GM08714 (cell line): ENCODE data around the gene LRP1.

Experiments used
- H3K4me3 ChIP-seq: fragments of 200-500 bp; sonication (Bioruptor generic); 2 replicates; pipeline ENCODE4 v1.5.1; 2014; ENCODE audit warnings: mild to moderate bottlenecking, low read length, inconsistent platforms
- ZNF274 ChIP-seq: IDR thresholded peaks from 2 replicates; pipeline ENCODE4 v1.6.1; 2012; ENCODE audit warnings: mild to moderate bottlenecking, low read depth, low read length

Gene LRP1

DNA sequence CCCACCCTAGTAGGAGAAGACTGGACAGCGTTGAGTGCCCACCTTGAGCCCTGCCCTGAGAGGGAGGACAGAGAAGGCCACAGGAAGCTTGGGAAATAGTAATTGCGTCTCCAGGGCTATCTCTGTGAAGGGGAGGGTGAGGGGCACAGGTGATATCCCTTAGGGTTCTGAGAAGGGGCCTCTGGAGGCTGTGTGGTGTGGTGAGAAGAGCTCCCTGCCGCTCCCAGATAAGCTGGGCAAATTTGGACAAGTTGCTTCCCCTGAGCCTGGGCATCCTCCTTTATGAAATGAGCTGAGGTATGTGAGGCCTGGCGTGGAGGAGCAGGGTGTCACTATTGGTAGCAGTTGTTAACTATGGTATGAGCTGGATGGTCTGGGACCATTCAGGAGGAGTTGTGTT lies 42.6 kb downstream of the LRP1 start:
- no peak for TF ChIP-seq ZNF274
- H3K4me3 ChIP-seq = no peak overlapping the region

DNA sequence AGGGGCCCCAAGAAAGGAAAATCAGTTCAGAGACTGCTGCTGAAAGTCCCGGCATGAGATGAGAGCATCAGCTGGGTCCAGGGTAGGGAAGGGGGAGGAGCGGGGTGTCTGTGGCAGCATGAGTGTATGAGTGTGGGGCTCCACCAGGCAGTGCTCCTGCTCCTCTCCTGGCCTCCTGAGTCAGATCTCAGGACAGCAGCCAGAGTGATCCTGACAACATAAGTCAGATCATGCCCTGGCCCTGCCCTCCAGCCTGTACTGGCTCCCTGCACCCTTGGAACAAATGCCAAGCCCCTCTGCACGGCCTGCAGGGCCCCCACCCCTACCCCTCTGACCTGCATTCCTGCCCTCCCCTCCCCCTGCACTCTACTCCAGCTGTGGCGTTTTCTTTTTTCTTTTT lies 43.4 kb downstream of the LRP1 start:
- no peak overlapping the region for H3K4me3 ChIP-seq
- no peak for TF ChIP-seq ZNF274

- no peak for TF ChIP-seq ZNF274
- H3K4me3 ChIP-seq = no peak overlapping the region
Measured at GRCh38 chr12:57173089-57173488, 44.8 kb downstream of the LRP1 start.

- no peak for TF ChIP-seq ZNF274
- no peak overlapping the region for H3K4me3 ChIP-seq
Measured at GRCh38 chr12:57173683-57174082, 45.4 kb downstream of the LRP1 start.

- H3K4me3 ChIP-seq = no peak overlapping the region
- no peak for TF ChIP-seq ZNF274
Measured at GRCh38 chr12:57175428-57176138, 47.3 kb downstream of the LRP1 start.

DNA sequence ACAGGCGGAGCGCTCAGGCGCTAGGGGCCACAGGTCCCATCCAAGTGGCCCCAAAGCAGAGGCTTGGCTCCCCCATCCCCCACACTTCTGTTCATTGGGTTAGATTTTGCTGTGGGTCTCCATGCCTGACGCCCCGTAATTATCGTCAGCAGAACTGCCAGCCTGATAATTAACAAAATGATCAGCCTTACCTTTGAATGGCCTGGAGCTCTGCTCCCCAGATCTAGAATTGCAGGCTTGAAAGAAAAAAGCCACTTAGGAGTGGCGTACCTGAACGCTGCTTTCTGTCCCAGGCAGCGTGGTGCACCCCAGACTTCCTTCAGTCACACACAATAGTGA lies 47.8 kb downstream of the LRP1 start:
- no peak for TF ChIP-seq ZNF274
- H3K4me3 ChIP-seq = no peak overlapping the region

DNA sequence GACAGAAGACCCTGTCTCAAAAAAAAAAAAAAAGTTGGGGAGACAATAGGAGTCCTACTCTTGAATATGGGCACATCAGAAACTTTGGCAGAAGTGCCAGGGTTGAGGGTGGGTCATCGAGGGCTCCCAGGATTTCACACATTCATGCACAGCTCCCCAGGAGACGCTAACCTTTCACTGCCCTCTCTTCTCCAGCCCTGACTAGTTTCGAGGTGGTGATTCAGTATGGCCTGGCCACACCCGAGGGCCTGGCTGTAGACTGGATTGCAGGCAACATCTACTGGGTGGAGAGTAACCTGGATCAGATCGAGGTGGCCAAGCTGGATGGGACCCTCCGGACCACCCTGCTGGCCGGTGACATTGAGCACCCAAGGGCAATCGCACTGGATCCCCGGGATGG lies 48.6 kb downstream of the LRP1 start:
- no peak overlapping the region for H3K4me3 ChIP-seq
- no peak for TF ChIP-seq ZNF274

DNA sequence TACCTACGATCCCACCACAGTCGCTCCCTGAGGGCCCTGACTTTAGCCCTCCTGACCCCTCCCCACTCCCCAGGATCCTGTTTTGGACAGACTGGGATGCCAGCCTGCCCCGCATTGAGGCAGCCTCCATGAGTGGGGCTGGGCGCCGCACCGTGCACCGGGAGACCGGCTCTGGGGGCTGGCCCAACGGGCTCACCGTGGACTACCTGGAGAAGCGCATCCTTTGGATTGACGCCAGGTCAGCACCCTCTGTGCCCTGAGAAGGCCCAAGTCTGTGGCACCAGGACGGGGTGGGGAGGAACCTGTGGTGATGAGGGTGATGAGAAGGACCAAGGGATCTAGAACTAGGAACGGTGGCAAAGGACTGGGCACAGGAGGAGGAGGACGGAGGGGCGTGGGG lies 49.1 kb downstream of the LRP1 start:
- H3K4me3 ChIP-seq = no peak overlapping the region
- no peak for TF ChIP-seq ZNF274

- no peak for TF ChIP-seq ZNF274
- no peak overlapping the region for H3K4me3 ChIP-seq
Measured at GRCh38 chr12:57178213-57178612, 49.9 kb downstream of the LRP1 start.

DNA sequence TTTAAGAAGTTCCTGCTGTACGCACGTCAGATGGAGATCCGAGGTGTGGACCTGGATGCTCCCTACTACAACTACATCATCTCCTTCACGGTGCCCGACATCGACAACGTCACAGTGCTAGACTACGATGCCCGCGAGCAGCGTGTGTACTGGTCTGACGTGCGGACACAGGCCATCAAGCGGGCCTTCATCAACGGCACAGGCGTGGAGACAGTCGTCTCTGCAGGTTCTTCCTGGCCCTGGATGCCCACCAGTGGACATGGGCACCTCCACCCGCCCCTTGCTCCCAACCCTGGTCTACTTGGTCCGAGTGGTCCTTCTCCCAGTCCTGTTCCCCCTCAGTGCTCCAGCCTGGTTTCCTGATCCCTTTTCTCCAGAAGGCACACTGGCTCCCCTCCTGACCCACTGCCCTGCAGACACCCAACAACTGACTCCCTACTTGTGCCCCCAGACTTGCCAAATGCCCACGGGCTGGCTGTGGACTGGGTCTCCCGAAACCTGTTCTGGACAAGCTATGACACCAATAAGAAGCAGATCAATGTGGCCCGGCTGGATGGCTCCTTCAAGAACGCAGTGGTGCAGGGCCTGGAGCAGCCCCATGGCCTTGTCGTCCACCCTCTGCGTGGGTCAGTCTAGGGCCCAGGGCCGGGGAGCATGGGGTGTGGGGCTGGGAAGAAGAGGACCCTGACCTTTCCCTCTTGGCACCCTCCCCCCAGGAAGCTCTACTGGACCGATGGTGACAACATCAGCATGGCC lies 51.2 kb downstream of the LRP1 start:
- TF ChIP-seq ZNF274 = no peak
- H3K4me3 ChIP-seq = no peak overlapping the region

DNA sequence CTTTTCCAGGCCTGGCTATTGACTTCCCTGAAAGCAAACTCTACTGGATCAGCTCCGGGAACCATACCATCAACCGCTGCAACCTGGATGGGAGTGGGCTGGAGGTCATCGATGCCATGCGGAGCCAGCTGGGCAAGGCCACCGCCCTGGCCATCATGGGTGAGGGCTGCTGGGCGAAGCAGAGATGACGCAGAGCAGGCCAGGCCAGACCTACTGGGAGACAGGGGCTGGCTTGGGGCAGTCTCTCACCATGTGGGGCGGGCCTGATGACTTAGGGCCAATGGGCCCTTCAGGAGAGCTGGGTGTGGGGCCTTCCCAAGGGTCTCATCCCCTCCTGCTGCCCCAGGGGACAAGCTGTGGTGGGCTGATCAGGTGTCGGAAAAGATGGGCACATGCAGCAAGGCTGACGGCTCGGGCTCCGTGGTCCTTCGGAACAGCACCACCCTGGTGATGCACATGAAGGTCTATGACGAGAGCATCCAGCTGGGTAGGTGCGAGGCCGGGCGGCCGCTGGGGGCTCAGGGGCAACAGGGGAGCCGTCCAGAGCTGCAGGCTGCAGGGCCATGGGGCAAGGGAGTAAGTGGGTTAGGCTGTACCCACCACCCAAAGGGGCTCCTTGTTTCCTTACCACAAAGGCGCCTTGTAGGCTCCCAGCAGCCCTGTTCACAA lies 52.2 kb downstream of the LRP1 start:
- no peak for TF ChIP-seq ZNF274
- no peak overlapping the region for H3K4me3 ChIP-seq

DNA sequence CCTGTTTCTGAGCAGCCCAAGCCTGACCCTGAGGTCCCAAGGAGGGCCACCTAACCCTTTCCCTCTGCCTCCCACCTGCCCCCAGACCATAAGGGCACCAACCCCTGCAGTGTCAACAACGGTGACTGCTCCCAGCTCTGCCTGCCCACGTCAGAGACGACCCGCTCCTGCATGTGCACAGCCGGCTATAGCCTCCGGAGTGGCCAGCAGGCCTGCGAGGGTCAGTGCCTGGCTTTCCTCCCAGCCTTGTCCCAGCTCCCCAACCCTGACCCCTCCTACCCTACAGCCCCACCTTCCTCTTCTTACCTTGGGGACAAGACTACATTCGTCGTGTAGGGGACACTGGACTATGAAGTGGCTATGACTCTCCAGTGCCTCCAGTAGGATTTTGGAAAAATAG lies 52.8 kb downstream of the LRP1 start:
- H3K4me3 ChIP-seq = no peak overlapping the region
- TF ChIP-seq ZNF274 = no peak

- no peak for TF ChIP-seq ZNF274
- H3K4me3 ChIP-seq = no peak overlapping the region
Measured at GRCh38 chr12:57181561-57182155, 53.4 kb downstream of the LRP1 start.

DNA sequence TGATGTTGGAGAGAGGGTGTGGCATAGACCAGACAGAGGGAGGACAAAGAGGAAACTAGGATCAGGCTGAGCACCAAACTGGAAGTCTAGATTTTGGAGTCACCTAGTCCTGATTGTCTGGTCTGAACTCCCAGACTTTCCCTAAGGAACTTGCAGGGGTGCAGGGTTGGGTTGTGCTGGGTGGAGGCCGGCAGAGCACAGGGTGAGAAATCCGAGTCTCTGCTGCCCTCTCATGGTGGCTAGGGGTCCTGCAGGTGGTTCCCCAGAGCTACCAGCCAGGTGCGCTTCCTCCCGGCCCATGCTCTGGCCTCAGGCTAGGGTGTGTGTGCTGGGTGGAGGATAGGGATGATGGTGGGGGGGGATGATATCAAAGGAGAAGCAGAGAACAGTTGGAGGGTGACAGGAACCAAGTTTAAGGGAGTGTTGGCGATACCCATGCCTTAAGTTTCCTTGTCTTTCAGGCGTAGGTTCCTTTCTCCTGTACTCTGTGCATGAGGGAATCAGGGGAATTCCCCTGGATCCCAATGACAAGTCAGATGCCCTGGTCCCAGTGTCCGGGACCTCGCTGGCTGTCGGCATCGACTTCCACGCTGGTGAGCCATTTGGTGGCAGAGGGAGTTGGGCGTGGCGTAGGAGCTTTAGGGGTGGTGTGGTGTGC lies 54.8 kb downstream of the LRP1 start:
- no peak for TF ChIP-seq ZNF274

More for the DNA sequence above, 54.8 kb downstream of the LRP1 start:
- H3K4me3 ChIP-seq = no peak overlapping the region
